Neural crest cell (in vitro differentiated cells): ENCODE results near the gene EXOC7. TPM values are rescaled to one million over a fixed set of nuclear protein-coding genes. Genes with fewer than 3 reads are reported as not detected.
A peak's percentile ranks its signal among the peaks of the same experiment; 100 is the strongest.
"Not testable (repeated sequence)": the region's sequence is repeated elsewhere in the genome, so short reads cannot be mapped to it uniquely, and the experiment has no call there.

Experiments
- DNase-seq: peaks from one replicate; pipeline ENCODE4 v3.0.0; 2021; ENCODE audit warnings: low read depth, mixed read lengths, low spot score
- H3K27ac Mint-ChIP-seq: one replicate; pipeline ENCODE4 v1.8.0; 2021; ENCODE audit warnings: mild to moderate bottlenecking, mixed read lengths; ENCODE audit not compliant: unreplicated experiment
- H3K27me3 Mint-ChIP-seq: 2 replicates; pipeline ENCODE4 v1.8.0; 2021; ENCODE audit warnings: low read depth, mild to moderate bottlenecking, mixed read lengths
- H3K36me3 Mint-ChIP-seq: 2 replicates; pipeline ENCODE4 v1.8.0; 2021; ENCODE audit warnings: low read depth, mild to moderate bottlenecking, mixed read lengths
- H3K4me1 Mint-ChIP-seq: 2 replicates; pipeline ENCODE4 v1.8.0; 2021; ENCODE audit warnings: mixed read lengths
- H3K4me3 Mint-ChIP-seq: one replicate; pipeline ENCODE4 v1.8.0; 2021; ENCODE audit warnings: mild to moderate bottlenecking, mixed read lengths
- H3K9me3 Mint-ChIP-seq: 2 replicates; pipeline ENCODE4 v1.8.0; 2021; ENCODE audit warnings: mixed read lengths
- total RNA-seq: library from RNA; stranded (reverse); gene quantifications from 2 replicates; pipeline ENCODE4 v1.2.1, GENCODE V29; 2021
- TF ChIP-seq, protein P1 (sequence below): fragments of 200-600 bp; sonication (generic); conservative IDR thresholded peaks from 2 replicates; pipeline ENCODE4 v1.5.0; 2021; ENCODE audit warnings: antibody characterized with exemption, mild to moderate bottlenecking

Gene EXOC7
- total RNA-seq, 1 donor from 2014 or later: 195 TPM

- Mint-ChIP-seq H3K27ac (no peak overlapping the region), H3K36me3 (peaks cover 31% of the 10 kb centered on the region), H3K4me3 (no peak overlapping the region), H3K9me3 (no peaks in the 10 kb centered on the region), H3K27me3 (no peaks in the 10 kb centered on the region), H3K4me1 (peaks cover 15% of the 10 kb centered on the region)
- TF ChIP-seq, protein P1, sequence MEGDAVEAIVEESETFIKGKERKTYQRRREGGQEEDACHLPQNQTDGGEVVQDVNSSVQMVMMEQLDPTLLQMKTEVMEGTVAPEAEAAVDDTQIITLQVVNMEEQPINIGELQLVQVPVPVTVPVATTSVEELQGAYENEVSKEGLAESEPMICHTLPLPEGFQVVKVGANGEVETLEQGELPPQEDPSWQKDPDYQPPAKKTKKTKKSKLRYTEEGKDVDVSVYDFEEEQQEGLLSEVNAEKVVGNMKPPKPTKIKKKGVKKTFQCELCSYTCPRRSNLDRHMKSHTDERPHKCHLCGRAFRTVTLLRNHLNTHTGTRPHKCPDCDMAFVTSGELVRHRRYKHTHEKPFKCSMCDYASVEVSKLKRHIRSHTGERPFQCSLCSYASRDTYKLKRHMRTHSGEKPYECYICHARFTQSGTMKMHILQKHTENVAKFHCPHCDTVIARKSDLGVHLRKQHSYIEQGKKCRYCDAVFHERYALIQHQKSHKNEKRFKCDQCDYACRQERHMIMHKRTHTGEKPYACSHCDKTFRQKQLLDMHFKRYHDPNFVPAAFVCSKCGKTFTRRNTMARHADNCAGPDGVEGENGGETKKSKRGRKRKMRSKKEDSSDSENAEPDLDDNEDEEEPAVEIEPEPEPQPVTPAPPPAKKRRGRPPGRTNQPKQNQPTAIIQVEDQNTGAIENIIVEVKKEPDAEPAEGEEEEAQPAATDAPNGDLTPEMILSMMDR: no peak
- no peak for DNase-seq
Observed at GRCh38 chr17:76046064-76046463, 57.5 kb downstream of the EXOC7 start.

- not testable (repeated sequence) for H3K4me3 Mint-ChIP-seq, DNase-seq, H3K27ac Mint-ChIP-seq, H3K27me3 Mint-ChIP-seq, H3K4me1 Mint-ChIP-seq, H3K9me3 Mint-ChIP-seq
- peaks cover 30% of the 10 kb centered on the region for H3K36me3 Mint-ChIP-seq
Observed at GRCh38 chr17:76044475-76045007, 59.0 kb downstream of the EXOC7 start.

GRCh38 chr17:76042868-76043267 is 60.7 kb downstream of the EXOC7 start:
- not testable (repeated sequence) for H3K4me1 Mint-ChIP-seq, H3K27me3 Mint-ChIP-seq, DNase-seq, H3K27ac Mint-ChIP-seq, H3K4me3 Mint-ChIP-seq, H3K9me3 Mint-ChIP-seq
- peaks cover 36% of the 10 kb centered on the region for H3K36me3 Mint-ChIP-seq

DNA sequence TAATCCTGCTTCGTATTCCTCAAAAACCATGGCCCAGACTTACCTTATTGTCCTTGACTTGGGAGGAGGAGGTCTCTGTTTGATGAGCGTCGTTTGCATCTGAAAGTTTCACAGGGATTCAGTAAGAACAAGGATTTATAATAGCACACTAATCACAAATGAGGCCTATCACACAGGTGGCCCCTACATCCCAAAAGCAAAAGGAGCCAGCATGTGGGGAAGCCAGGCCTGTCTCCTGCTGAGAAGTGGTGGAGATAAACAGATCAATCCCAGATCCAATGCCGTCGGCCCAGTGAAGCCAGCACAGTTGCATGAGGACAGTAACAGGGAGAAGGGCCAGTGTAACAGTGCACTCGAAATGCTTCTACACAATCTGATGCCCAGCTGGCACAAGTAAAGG is 63.2 kb downstream of the EXOC7 start:
- DNase-seq: no peak
- H3K27ac Mint-ChIP-seq: no peak overlapping the region
- H3K9me3 Mint-ChIP-seq: no peaks in the 10 kb centered on the region
- TF ChIP-seq, protein P1: no peak
- no peaks in the 10 kb centered on the region for H3K27me3 Mint-ChIP-seq
- H3K4me3 Mint-ChIP-seq: no peak overlapping the region
- no peaks in the 10 kb centered on the region for H3K4me1 Mint-ChIP-seq
- peaks cover 33% of the 10 kb centered on the region for H3K36me3 Mint-ChIP-seq

- Mint-ChIP-seq H3K27ac (peak overlapping the region; percentile 45), H3K4me1 (no peaks in the 10 kb centered on the region), H3K9me3 (no peaks in the 10 kb centered on the region), H3K4me3 (no peak overlapping the region), H3K27me3 (no peaks in the 10 kb centered on the region), H3K36me3 (peaks cover 29% of the 10 kb centered on the region)
- TF ChIP-seq, protein P1: no peak
- DNase-seq: no peak
Observed at GRCh38 chr17:76039121-76039520, 64.5 kb downstream of the EXOC7 start.

- no peak for DNase-seq
- no peaks in the 10 kb centered on the region for H3K9me3 Mint-ChIP-seq
- H3K4me3 Mint-ChIP-seq: no peak overlapping the region
- peak overlapping the region; percentile 6 for H3K27ac Mint-ChIP-seq
- no peaks in the 10 kb centered on the region for H3K27me3 Mint-ChIP-seq
- TF ChIP-seq, protein P1: no peak
- H3K36me3 Mint-ChIP-seq: peaks cover 21% of the 10 kb centered on the region
- H3K4me1 Mint-ChIP-seq: no peaks in the 10 kb centered on the region
Observed at GRCh38 chr17:76038050-76038449, 65.5 kb downstream of the EXOC7 start.
